SU-DHL-6 (cell line): ENCODE results near the gene HSPA4.

ENCODE experiments used
- EZH2phosphoT487 ChIP-seq: fragments of 200-600 bp; sonication (generic), shearing (Covaris generic); conservative IDR thresholded peaks from 2 replicates; pipeline ENCODE4 v1.6.1; 2018; ENCODE audit warnings: mild to moderate bottlenecking, antibody characterized with exemption, low read length, moderate library complexity, mixed read lengths
- TF ChIP-seq, protein P1 (sequence below): fragments of 200-600 bp; sonication (generic); IDR thresholded peaks from one replicate; pipeline ENCODE4 v1.5.1; 2017; ENCODE audit warnings: antibody characterized with exemption, mild to moderate bottlenecking, low read length, moderate library complexity; ENCODE audit not compliant: insufficient read depth, poor library complexity, severe bottlenecking

DNA sequence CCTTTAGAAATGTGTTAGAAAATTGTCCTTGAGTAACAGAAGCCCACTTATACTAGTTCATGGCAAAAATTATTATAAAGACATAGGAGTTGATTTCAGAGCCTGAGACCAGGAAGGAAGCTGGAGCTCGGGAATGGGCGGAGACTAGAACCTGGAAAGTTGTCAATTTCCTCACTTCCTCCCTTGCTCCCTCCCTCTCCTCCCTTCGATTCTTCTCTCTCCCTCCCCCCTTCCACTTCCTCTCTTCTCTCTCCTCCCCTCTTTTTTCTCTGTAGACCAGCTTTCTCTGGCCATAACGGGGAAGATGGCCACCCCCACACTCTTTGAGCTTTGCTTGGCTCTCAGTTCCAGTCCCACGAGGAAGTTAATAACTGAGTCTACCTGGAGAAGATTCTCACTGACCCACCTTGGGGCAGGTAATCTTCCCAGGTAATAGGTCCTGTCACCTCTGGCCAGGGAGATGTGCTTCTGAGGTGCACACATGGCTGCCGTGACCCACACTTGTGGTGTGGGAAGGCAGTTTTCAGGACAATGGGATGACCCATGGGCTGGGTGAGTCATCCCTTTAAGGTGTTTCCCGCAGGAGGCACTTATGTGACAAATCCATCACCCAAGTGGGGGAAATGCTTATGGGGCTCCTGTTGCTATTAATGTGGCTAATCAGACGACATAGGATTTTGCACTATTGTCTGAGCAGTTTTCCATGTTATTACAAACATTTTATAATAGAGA is 78.7 kb downstream of the HSPA4 start:
- TF ChIP-seq, protein P1, sequence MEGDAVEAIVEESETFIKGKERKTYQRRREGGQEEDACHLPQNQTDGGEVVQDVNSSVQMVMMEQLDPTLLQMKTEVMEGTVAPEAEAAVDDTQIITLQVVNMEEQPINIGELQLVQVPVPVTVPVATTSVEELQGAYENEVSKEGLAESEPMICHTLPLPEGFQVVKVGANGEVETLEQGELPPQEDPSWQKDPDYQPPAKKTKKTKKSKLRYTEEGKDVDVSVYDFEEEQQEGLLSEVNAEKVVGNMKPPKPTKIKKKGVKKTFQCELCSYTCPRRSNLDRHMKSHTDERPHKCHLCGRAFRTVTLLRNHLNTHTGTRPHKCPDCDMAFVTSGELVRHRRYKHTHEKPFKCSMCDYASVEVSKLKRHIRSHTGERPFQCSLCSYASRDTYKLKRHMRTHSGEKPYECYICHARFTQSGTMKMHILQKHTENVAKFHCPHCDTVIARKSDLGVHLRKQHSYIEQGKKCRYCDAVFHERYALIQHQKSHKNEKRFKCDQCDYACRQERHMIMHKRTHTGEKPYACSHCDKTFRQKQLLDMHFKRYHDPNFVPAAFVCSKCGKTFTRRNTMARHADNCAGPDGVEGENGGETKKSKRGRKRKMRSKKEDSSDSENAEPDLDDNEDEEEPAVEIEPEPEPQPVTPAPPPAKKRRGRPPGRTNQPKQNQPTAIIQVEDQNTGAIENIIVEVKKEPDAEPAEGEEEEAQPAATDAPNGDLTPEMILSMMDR, result no peak
- TF ChIP-seq EZH2phosphoT487, result no peak
